NCI-H2227 (cell line): ENCODE measurements around the gene CCDC157.
A peak's percentile ranks its signal among the peaks of the same experiment; 100 is the strongest.
"Not testable (repeated sequence)": the region's sequence is repeated elsewhere in the genome, so short reads cannot be mapped to it uniquely, and the experiment has no call there.

Experiments
- DNase-seq: peaks from one replicate; lab custom pipeline; 2025; ENCODE audit not compliant: unreplicated experiment; lab: John Stamatoyannopoulos, UW

CCDC157 gene

DNA sequence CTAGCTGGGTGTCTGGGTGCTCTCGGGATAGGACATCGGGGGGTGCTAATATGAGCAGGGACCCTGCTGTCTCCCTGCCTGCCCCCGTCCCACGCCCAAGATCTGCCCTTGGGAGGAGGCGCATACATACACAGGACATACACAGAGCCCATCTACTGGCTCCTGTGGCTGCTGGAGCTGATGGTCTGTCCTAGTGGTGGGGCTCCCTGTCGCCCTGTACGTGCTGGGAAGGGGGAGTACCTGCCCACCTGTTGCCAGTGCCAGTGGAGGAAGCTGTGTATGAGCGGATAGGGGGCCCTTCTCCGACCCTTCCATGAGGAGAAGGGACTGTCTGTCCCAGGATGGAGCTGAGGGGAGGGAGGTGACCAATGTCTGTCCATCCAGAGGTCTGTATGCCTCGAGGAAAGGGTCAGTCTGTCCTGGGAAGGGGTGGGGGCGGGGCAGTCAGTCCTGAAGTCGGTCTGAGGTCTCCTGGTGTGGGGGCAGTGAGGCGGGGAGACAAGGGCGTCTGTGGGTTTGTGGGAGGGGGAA lies 31.0 kb upstream of the CCDC157 start:
- DNase-seq = no peak

DNA sequence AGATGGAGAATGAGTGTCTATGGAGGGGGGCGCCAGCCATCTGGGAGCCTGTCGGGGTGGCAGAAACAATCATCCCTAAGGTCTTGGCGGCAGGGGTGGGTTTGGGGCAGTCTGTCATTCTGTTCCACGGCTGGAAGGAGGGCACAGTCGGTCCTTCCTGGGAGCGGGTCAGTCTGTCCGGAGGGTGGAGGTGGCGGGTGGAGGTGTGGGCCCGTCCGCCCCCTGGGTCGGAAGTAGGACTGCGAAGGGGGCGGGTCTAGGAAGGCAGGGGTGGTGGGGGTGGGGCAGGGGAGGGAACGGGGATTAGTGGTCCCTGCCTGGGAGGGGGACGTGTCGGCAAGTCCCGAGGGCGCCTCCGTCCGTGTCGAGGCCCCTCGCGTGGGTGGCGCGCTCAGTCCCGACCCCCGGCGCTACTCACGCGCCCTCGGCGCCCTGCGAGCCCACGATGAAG lies 30.5 kb upstream of the CCDC157 start:
- no peak for DNase-seq

DNA sequence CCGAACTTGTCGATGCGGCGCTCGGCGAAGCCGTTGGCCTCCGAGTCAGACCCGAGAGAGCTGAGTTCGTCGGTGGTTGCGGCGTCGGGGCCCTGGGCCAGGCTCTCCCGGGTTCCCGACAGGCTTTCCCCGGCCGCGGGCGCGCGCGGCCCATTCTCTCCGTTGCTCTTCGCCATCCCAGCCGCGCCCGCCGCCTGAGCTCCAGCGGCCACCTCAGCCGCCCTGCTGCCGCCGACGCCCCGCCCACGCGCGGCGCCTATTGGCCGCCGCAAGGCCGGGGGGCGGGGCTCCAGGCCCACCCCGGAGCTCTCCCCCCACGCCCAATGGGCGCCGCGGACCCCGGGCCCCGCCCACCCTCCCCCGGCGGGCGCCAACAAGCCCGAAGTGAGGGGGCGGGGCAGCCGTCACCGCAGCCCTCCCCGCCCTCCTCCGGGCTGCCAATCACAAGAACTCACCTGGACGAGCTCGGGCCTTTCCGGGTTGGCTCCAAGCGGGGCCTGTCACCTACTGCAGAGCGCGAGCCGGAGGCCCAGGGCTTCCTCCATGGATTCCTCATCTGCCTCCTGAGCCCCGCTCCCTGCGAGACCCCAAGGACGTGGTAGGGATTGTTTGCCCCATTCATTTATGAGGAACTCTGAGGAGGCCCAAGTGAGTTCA lies 30.0 kb upstream of the CCDC157 start, which contains the start of gene TBC1D10A:
TBC1D10A (minus strand) TSS at position 236 of the 657 bp plus-strand sequence; CDS start at position 176, 60 bp downstream.
- DNase-seq = peak; percentile 92

DNA sequence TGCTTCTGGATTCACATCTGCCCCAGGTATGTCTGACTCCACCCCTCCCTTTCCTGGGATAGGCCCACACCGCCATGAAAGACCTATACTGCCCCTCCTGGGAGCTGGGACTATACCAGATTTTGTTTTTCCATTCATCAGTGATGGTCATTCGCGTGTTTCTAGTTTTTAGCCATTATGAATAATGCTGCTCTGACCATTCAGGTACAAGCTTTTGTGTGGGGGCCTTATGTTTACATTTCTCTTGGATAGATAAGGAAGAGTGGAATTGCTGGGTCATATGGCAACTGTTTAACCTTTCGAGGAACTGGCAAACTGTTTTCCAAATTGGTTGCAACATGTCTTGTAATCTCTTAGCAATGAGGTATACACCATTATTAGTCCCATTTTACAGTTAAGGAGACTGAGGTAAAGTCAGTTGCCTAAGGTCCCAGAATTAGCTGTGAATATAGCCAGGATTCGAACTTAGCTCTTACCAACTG lies 28.9 kb upstream of the CCDC157 start:
- DNase-seq = no peak

DNA sequence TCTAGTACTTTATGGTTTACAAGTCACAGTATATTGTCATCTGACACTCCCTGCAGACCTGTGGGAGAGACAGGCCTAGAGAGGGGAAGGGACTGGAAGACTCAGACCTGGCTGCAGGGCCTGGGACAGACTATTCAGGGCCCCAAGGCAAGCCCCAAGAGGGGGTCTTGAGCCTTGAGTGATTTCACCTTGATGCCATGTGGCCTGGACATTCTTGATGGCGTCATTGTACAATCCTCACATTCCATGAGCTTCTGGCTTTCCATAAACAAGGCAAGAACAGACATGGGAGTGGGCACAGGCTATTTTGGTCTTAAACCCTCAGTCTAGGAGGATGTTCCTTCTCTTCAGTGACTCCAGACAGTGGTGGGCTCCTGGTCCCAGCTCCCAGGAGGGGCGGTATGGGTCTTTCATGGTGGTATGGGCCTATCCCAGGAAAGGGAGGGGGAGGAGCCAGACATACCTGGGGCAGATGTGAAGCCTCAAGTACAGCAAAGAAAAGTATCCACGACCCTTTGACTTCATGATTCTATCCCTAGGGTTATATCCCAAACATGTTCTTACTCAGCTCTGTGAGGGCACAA lies 28.2 kb upstream of the CCDC157 start:
- no peak for DNase-seq

DNA sequence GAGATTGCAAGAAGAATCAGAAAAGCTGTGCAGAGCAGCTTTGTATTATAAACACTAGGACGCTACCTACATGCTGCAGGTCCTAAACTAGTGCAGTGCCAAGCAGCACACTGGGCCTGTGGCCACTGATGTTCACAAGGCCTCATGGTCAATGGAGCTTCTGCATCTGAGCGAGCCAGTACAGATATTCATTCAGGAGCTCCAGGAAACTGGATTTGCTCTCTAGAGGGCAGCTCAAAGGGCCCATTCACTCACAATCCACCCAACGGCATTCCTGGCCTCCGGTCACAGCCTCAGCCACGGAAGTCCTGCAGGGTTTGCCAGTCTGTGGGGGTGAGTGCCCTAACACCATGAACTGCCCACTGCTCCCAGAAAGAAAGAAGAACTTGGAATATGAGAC lies 24.3 kb upstream of the CCDC157 start:
- DNase-seq = no peak

DNA sequence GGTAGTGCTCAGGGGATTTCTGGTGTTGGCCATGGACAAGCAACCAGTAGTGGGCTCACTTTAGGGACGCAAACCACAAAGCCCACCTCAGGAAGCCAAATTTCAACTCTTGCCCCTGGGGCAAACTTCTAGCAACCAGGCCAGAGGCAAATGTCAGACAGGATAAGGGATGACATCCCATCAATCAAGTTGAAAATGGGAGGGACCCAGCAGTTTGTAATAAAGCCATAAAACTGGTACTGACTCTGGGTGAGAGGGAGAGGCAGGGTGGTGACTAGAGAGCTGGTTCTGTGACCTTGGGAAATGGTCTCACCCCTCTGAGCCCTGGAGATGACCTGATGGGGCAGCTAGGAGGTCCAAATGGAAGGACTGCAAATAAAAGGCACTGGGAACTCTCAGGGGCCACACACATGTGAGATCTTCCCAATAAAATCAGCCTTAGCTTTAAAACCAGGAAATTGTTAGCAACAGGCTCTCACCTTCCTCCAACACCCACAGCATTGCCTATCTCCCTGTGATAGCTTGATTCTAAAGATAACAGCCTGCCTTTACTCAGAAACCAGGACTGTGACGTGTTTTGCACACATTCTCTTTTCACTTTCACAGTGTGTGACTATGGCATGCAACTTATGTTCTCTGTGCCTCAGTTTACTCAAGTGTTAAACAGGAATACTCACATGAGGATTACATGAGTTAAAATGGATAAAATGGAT lies 23.7 kb upstream of the CCDC157 start:
- no peak for DNase-seq

DNA sequence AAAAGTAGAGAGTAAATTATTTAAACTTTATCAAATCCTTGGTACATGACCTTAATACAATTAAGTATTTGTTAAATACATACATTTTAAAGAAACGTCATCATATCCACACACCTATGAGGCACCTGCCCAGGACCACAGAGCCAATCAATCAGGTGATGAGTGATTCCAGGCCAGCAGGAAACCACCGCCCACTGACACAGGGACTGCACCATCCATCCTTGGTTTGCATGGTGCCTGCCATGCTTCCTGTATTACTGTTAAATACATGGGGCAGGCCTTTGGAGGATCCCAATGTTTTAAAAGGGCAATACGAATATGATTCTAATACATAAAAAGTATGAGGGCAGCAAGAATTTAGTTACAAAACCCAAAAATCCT lies 23.1 kb upstream of the CCDC157 start:
- no peak for DNase-seq

DNA sequence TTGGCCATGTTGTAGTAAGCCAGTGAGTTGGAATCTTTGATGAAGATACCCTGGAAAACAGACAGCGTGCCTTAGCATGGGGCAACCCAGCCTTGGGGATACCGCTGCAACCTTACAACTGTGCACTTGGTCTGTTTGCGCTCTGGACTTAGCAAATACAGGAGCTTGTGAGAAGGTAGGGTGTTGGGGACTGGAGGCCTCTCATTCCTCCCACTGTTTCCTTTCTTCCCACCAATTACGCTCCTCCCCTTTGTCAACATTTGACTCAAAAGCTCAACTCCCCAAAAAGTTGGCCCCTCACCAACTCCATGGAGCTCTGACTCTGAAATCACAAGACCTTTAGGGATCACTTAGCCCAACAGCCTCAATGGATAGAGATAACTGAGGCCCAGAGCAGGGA lies 22.2 kb upstream of the CCDC157 start:
- DNase-seq = no peak

DNA sequence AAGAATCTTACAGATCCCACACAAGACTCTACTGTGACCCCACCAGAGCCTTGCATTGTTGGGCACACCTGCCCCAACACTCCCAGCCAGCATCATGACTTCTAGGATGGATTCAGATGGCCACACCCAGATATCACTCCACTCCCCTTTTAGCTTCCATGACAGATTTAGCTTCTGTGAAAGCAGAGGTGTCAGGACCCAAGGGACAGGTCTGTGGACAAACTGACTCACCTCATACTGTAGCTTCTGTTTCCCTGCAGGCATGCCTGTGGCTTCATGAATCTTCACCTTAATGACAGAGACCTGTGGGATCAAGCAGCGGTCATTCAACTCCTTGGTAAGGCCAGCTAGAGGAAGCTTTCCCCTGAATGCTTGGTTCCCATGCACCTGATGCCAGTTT lies 21.6 kb upstream of the CCDC157 start:
- no peak for DNase-seq

DNA sequence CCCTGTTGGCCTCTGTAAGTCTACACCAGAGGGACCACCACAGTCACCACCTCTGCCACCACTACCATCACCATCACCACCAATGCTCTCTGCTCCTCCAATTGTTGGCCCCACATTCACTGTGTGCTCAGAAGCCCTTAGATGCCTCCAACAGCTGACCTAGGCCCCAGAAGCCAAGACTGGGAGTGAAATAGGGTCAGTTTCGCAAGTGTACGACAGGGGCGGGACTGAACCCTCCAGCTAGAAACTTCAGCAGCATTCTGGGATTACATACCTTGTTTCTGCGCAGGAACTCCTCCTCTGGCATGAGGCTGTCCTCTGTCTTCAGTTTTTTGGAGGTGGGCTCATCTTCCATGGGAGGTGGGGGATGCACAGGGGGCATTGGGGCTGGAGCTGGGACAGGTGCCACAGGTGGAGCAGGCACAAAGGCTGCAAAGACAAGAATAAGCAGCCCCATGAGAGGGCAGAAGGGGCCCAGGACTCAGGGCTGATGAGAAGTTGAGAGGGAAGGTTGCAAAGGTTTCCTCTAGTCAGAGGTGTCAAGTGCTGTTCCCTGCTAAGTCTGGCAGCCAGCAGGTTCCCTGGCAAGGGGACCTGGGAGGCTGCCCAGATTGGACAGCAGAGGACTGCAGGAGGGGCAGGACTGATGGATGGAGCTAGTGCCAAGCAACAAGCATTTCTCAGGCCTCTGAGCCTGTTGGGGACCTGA lies 19.9 kb upstream of the CCDC157 start:
- no peak for DNase-seq

DNA sequence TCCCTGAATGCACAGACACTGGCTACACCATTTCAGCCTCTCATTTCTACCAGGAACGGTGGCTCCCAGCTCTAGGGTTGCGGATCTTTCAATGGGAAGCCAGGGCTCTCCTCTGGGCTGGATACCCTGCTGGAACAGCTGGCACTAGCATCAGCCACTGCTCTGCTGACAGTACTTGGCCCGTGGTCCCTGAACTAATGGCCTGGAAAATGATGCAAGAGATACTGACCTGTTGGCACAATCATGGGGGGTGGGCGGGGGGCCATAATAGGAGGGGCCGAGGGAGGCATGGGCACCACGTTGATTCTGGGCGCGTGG lies 19.4 kb upstream of the CCDC157 start:
- DNase-seq = no peak

DNA sequence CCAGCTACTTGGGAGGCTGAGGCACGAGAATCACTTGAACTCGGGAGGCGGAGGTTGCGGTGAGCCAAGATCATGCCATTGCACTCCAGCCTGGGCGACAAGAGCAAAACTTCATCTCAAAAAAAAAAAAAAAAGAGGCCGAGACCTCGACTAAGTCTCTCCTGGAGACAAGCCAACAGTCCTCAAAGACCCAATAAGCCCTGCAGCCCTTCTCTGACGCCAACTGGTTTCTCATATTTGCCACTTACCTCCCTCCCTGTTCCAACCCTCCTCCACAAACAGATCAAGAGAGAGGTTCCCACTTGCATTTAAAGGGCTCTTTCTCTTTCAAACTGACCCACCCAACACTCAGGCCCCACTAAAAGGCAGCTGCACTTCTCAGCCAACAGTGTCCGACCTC lies 18.5 kb upstream of the CCDC157 start:
- not testable (repeated sequence) for DNase-seq

DNA sequence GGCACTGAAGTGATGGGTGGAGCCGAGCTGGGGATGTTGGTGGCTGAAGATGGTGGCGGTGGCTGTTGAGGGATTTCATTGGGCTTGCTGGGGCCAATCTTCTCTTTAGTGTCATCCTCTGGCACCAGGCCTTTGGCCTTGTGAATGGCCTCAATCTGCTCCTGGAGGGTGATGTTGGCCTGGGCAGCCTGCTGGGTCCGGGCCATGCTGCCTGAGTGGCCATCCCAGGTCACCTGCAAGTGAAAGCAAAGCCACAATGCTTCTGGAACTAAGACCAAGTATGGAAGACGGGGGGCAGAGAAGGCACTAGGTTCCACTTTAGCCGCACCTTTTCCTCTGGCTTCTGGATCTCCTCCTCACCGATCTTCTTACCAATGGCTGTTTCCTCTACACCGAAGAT lies 18.0 kb upstream of the CCDC157 start:
- DNase-seq = no peak

DNA sequence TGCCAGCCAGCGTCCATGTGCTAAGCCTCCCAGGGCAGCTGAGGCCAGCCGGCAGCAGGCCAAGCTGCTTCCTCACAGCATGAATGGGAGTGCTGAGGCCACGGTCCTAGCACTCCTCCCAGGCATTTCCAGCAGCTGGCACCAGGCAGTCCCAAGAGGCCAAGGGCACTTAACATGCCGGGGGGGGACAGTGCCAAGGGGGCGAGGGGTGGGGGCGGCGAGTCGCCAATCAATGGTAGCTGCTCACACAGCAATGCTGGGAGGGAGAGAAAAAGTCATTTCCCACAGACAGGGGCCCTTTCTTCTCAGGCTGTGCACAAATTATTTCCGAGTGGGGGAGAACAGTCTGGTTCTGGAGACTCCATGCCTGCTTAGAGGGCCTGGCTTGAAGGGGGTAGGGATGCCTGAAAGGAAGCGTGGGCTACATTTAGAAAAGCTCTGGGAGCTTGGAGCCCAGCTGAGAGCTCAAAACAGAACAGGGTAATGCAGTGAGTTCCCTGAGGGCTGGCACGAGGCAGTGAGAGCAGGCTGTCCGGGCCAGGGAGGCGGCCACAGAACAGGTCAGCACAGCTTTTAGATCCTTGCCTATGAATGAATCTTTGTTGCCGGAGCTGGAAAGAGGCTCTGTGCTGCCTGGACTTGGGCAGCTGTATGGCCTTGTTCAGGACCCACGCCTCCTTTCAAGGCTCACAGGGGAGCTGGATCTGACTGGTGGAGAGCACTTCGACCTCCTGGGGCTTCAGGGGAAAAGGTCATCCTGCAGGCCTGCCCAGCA lies 15.7 kb upstream of the CCDC157 start:
- DNase-seq = no peak

DNA sequence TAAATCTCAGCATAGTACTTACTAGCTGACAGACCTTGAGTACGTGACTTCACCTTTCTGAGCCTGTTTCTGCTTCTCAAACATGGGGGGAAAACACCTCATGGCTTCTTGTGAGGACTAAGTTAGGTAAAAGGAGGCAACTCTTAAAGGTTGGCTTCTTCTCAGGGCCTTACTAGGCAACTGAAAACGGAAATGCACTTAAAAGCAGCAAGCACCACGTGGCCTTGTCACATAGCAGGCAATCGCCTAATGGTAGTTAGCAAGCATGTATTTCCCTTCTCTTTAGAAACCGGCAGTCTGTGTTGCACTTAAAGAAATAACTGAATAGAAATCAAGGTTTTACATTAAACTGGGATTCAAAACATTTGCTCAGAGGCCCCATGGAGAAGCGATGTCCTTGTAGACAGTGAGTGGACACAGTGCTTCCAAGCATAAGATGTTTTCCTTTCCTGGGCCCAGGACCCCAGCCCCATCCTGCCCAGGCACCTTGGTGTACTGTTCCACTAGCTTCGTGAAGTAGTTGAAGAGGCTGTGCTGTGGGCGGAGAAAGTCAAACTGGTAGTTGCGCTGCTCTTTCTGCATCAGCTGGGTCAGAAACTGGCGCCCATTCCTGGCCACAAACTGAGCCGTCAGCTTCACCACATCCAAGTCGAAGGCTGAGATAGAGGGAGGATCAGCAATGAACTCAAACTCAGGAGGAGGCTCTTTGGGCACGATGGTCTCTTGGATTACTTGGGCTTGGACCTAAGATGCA lies 12.2 kb upstream of the CCDC157 start:
- no peak for DNase-seq

DNA sequence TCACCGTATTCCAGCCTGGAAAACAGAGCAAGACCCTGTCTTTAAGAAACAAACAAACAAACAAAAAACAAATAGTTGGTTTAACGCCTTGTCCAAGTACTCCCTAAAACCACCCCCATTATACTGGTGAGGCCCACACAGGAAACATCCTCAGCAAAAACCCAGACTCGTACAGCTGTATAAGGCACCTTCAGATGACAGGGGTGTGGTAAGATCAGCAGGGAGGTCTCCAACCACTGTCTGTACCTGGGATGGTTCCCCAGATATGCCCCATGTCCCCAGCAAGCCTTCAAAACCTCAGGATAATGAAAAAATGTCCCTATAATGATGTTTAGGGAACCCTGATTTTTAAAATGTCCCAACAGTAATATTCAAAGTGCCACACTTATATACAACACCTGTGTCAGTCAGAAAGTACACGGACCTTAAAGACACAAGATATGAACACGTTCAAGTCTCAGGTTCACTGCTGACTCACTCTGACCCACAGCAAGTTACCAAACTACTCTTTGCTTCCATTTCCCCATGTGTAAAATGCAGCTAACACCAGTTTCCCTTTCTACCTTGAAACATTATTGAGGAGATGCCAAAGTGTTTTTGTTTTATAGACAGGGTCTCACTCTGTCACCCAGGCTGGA lies 9.4 kb upstream of the CCDC157 start:
- DNase-seq = no peak

DNA sequence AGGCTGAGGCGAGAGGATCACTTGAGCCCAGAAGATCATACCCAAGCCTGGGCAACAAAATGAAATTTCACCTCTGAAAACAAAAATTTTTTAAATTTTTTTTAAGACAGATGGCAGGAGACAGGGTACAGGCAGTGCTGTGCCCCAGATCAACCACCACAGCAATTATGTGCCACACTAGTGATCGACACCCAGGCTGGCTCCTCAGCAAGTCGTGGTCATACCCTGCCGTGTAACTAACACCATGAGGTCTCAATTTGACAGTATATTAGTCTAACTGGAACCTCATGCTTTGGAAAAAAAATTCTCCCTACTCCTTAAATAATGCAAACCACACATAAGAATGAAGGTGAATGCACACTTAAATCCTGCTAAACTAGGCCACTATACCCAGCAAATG lies 8.4 kb upstream of the CCDC157 start:
- DNase-seq = no peak

DNA sequence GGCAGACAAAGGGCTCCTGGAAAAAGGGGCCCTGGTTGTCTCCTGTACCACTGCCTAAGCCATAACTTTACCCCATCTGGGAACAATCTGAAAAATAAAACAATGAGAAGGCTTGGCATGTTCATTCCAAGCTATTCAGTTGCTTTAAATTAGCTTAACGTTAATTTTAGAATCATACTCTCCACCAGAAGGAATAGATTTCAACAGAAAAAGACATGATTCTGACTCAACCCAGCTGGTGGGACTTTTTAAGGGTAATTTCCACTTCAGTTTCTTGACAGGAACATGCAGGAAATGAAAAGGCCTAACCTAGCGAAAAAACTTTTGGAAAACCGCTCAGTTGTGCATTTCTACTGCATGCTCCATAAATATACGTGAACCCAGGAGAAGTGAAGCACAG lies 8.0 kb upstream of the CCDC157 start:
- no peak for DNase-seq

DNA sequence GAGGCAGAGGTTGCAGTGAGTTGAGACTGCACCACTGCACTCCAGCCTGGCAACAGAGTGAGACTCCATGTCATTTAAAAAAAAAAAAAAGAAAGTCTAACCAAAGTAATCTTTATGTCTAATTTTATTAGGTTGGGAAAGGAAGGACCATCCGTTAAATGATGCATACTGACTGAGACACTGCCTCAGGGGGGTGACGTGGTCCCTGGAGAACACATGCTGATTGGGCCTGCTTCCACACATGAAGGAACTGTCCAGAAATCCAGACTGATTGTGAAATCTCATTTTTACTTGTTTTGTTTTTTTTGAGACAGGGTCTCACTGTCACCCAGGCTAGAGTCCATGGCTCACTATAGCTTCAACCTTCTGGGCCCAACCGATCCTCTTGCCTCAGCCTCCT lies 5.6 kb upstream of the CCDC157 start:
- DNase-seq = no peak
